Activated B cell treated with CpG ODN at 0.5 μM for 24 hours (primary cell): ENCODE results near the gene STIL. TPM values are rescaled to one million over a fixed set of nuclear protein-coding genes. Genes with fewer than 3 reads are reported as not detected.
"Not testable (repeated sequence)": the region's sequence is repeated elsewhere in the genome, so short reads cannot be mapped to it uniquely, and the experiment has no call there.

Experiments used
- ATAC-seq: fragments of 200-7000 bp; cut with Tn5 transposase; one replicate; pipeline ENCODE4 v1.10.0; 2021; ENCODE audit warnings: low read depth, mild to moderate bottlenecking, moderate library complexity
- CTCF ChIA-PET: fragments of 350-600 bp; sonication (Branson Sonifier 250); formaldehyde crosslinking; loops from one replicate; lab custom pipeline; 2021; ENCODE audit warnings: antibody characterized with exemption; lab: Charles Lee
- POLR2A ChIA-PET: fragments of 350-600 bp; sonication (Branson Sonifier 250); formaldehyde crosslinking; loops from one replicate; lab custom pipeline; 2021; ENCODE audit warnings: antibody characterized with exemption; lab: Charles Lee
- DNase-seq: peaks from one replicate; pipeline ENCODE4 v3.0.0; 2022
- H3K27ac Mint-ChIP-seq: one replicate; pipeline ENCODE4 v1.8.0; 2020; ENCODE audit warnings: mixed read lengths
- H3K27me3 Mint-ChIP-seq: one replicate; pipeline ENCODE4 v1.8.0; 2021; ENCODE audit warnings: mixed read lengths
- H3K36me3 Mint-ChIP-seq: one replicate; pipeline ENCODE4 v1.8.0; 2021; ENCODE audit warnings: low read depth, mixed read lengths
- H3K4me1 Mint-ChIP-seq: one replicate; pipeline ENCODE4 v1.8.0; 2021; ENCODE audit warnings: mixed read lengths
- H3K4me3 Mint-ChIP-seq: one replicate; pipeline ENCODE4 v1.8.0; 2020; ENCODE audit warnings: mild to moderate bottlenecking, mixed read lengths
- H3K9me3 Mint-ChIP-seq: one replicate; pipeline ENCODE4 v1.8.0; 2020; ENCODE audit warnings: mixed read lengths
- CTCF ChIP-seq: fragments of 200-600 bp; IDR thresholded peaks from one replicate; pipeline ENCODE4 v1.8.0; 2022; ENCODE audit warnings: antibody characterized with exemption, mild to moderate bottlenecking
- intact Hi-C: fragments of 100-400 bp; cut with micrococcal nuclease; formaldehyde crosslinking; loops from one replicate; pipeline ENCODE4 v1.15.1; 2024
- total RNA-seq: library from RNA; stranded (reverse); gene quantifications from 2 replicates; pipeline ENCODE4 v1.2.3, GENCODE V29; 2022

Gene STIL
- total RNA-seq, 1 donor from 2014 or later, result 4.2 TPM

DNA sequence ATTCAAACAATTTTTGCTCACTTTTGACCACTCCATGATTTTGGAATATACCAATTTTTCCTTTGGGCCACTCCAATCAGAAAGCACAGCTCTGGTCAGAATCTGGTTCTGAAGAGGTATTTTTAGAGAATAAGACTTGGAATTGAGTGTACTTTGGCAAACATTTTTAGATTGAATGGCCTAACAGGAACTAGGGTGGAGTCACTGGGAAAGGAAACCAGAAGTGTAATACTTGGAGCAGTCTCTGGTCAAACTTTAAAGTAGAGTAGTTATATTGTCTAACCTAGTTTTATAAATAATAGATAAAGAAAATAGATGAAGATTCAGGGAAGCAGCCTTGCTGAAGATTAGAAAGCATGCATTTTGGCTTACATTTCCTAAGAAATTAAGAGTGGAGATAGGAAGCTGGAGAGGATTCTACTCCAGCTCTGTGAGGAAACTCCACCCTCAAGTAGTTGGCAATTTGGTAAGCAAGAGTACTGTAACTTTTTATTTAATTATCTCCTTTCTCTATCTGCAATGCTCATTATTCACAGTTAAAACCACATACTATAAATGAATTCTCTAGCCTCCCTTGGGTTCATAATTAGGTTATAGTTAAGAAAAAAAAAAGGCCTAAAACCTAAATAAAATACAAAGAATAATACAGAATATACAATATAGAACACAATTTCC, 15.8 kb downstream of the STIL start:
- ChIA-PET CTCF (no interaction called here), POLR2A (no interaction called here)
- no peak for DNase-seq
- TF ChIP-seq CTCF, result no peak
- no peaks in the 10 kb centered on the region for H3K27me3 Mint-ChIP-seq
- no peak overlapping the region for H3K4me3 Mint-ChIP-seq
- peaks cover 14% of the 10 kb centered on the region for H3K36me3 Mint-ChIP-seq
- H3K27ac Mint-ChIP-seq, result no peak overlapping the region
- intact Hi-C loops, result no loop called here
- no peaks in the 10 kb centered on the region for H3K9me3 Mint-ChIP-seq
- no peak for ATAC-seq
- H3K4me1 Mint-ChIP-seq, result no peaks in the 10 kb centered on the region

DNA sequence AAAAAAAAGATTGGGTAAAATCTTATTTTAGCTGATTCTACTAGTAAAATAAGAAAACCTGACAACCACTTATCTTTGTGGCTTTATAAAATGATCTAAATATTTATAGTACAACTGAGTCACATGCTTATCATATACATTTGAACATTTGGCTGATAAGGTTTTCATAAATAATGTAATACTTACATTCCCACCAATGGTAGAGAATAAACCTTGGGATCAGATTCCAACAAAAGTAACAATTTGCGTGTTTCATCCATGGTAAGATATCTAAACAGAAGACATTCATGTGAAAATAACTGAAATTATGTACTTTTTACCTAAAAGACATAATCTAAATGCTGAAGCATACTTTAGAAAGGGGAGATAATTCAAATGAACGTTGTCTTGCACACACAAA, 18.4 kb downstream of the STIL start:
- Mint-ChIP-seq H3K9me3 (no peaks in the 10 kb centered on the region), H3K4me1 (peaks cover 4% of the 10 kb centered on the region), H3K27ac (no peak overlapping the region), H3K4me3 (no peak overlapping the region), H3K36me3 (no peaks in the 10 kb centered on the region), H3K27me3 (no peaks in the 10 kb centered on the region)
- CTCF ChIA-PET, result no interaction called here
- ATAC-seq, result no peak
- POLR2A ChIA-PET, result no interaction called here
- no peak for DNase-seq
- intact Hi-C loops, result no loop called here
- no peak for TF ChIP-seq CTCF

DNA sequence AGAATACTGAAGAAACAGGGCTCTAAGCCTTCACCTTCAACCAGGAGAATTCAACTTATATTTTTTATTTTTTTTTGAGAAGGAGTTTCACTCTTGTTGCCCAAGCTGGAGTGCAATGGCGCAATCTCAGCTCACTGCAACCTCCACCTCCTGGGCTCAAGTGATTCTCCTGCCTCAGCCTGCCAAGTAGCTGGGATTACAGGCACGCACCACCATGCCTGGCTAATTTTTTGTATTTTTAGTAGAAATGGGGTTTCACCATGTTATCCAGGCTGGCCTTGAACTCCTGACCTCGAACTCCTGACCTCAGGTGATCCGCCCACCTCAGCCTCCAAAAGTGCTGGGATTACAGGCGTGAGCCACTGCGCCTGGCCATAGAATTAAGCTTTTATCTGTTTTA, 19.1 kb downstream of the STIL start:
- H3K4me3 Mint-ChIP-seq, ATAC-seq, H3K9me3 Mint-ChIP-seq, H3K27ac Mint-ChIP-seq, DNase-seq, POLR2A ChIA-PET, H3K36me3 Mint-ChIP-seq, H3K27me3 Mint-ChIP-seq, intact Hi-C loops, H3K4me1 Mint-ChIP-seq, CTCF ChIA-PET: not testable (repeated sequence)

- POLR2A ChIA-PET, H3K9me3 Mint-ChIP-seq, DNase-seq, CTCF ChIA-PET, H3K36me3 Mint-ChIP-seq, H3K27me3 Mint-ChIP-seq: not testable (repeated sequence)
- Mint-ChIP-seq H3K4me3 (peak overlapping the region; percentile 56), H3K4me1 (peaks cover 11% of the 10 kb centered on the region), H3K27ac (peak overlapping the region; percentile 76)
- intact Hi-C loops, result loop anchor here (2.0 kb wide), 1 partner anchor 25 kb away; no protein-coding TSS in a partner anchor
- ATAC-seq, result peak; percentile 52
These were observed 25.8 kb downstream of the STIL start for GRCh38 chr1:47288116-47288515.

DNA sequence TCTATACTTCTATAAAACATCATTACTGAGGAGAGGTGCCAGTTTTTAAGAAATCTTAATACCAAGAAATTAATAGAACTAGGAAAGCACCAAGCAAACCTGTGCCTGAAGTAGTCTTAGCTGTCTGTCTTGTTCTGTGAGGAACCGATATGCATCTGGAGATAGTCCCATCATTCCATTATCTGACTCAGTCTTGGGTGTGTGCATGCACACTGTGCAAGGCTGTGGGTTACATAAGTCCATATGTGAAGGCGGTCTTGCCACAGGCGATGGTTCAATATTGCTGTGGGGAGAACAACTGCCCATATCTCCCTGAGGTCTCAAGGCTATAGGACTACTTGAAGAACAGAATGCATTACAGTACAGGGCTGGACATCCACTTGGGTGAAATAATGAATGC, 33.8 kb downstream of the STIL start:
- Mint-ChIP-seq H3K4me3 (no peak overlapping the region), H3K36me3 (peaks cover 7% of the 10 kb centered on the region), H3K4me1 (no peaks in the 10 kb centered on the region), H3K27ac (no peak overlapping the region), H3K27me3 (no peaks in the 10 kb centered on the region), H3K9me3 (no peaks in the 10 kb centered on the region)
- POLR2A ChIA-PET, result no interaction called here
- ATAC-seq, result no peak
- DNase-seq, result no peak
- intact Hi-C loops, result no loop called here
- TF ChIP-seq CTCF, result no peak
- CTCF ChIA-PET, result no interaction called here

GRCh38 chr1:47276850-47277249, 37.1 kb downstream of the STIL start:
- no peak overlapping the region for H3K27ac Mint-ChIP-seq
- POLR2A ChIA-PET, result no interaction called here
- CTCF ChIA-PET, result interaction anchor here (2.0 kb wide), 1 partner anchor 14 kb away, joined by 6 read pairs; no protein-coding TSS in a partner anchor

GRCh38 chr1:47275811-47276210, 38.1 kb downstream of the STIL start:
- H3K36me3 Mint-ChIP-seq, result not testable (repeated sequence)

More at GRCh38 chr1:47276850-47277249, 37.1 kb downstream of the STIL start:
- DNase-seq (no peak), ATAC-seq (no peak)
- no peaks in the 10 kb centered on the region for H3K9me3 Mint-ChIP-seq
- no peak for TF ChIP-seq CTCF
- peaks cover 7% of the 10 kb centered on the region for H3K36me3 Mint-ChIP-seq
- no peak overlapping the region for H3K4me3 Mint-ChIP-seq
- intact Hi-C loops, result no loop called here
- no peaks in the 10 kb centered on the region for H3K4me1 Mint-ChIP-seq
- no peaks in the 10 kb centered on the region for H3K27me3 Mint-ChIP-seq

DNA sequence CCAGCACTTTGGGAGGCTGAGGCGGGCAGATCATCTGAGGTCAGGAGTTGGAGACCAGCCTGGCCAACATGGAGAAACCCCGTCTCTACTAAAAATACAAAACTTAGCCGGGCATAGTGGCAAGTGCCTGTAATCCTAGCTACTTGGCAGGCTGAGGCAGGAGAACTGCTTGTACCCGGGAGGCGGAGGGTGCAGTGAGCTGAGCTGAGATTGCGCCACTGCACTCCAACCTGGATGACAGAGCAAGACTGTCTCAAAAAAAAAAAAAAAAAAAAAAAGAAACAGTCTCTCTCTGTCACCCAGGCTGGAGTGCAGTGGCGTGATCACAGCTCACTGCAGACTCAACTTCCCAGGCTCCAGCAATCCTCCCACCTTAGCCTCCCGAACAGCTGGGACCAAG, 48.4 kb downstream of the STIL start:
- CTCF ChIA-PET, intact Hi-C loops, H3K9me3 Mint-ChIP-seq, H3K4me1 Mint-ChIP-seq, DNase-seq, ATAC-seq, H3K4me3 Mint-ChIP-seq, H3K27ac Mint-ChIP-seq, H3K36me3 Mint-ChIP-seq, H3K27me3 Mint-ChIP-seq: not testable (repeated sequence)
- POLR2A ChIA-PET, result interaction anchor here (0.6 kb wide), 1 partner anchor 34 kb away, joined by 4 read pairs; no protein-coding TSS in a partner anchor

More at GRCh38 chr1:47275811-47276210, 38.1 kb downstream of the STIL start:
- ATAC-seq, DNase-seq, H3K4me1 Mint-ChIP-seq, H3K4me3 Mint-ChIP-seq, intact Hi-C loops, POLR2A ChIA-PET, H3K27me3 Mint-ChIP-seq, H3K9me3 Mint-ChIP-seq, H3K27ac Mint-ChIP-seq: not testable (repeated sequence)
- CTCF ChIA-PET, result interaction anchor here (2.0 kb wide), 1 partner anchor 13 kb away, joined by 6 read pairs; no protein-coding TSS in a partner anchor
